GM12878 (cell line): ENCODE measurements around the gene HOXB3. TPM values are rescaled to one million over a fixed set of nuclear protein-coding genes. Genes with fewer than 3 reads are reported as not detected.

Experiments used
- ATAC-seq: fragments of 200-7000 bp; cut with Tn5 transposase; 3 replicates; pipeline ENCODE4 v1.9.1; 2020; ENCODE audit warnings: mild to moderate bottlenecking, moderate library complexity
- BruUV-seq: library from RNA; stranded (reverse); fragments of 400-500 nt; replicated peaks from 2 replicates; lab custom pipeline; 2021; lab: Mats Ljungman, UMichigan
- CTCF ChIA-PET: fragments of 300-600 bp; sonication (Branson Sonifier 250); formaldehyde crosslinking; extraction: SDS; loops from one replicate; lab custom pipeline; 2021; ENCODE audit warnings: inconsistent platforms; lab: Yijun Ruan, JAX
- POLR2A ChIA-PET: fragments of 350-600 bp; formaldehyde crosslinking; extraction: SDS; loops from one replicate; lab custom pipeline; 2021; ENCODE audit warnings: inconsistent platforms; lab: Charles Lee
- RAD21 ChIA-PET: fragments of 300-600 bp; sonication (Branson Sonifier 250); formaldehyde crosslinking; loops from one replicate; lab custom pipeline; 2023; ENCODE audit warnings: antibody characterized with exemption; ENCODE audit not compliant: unreplicated experiment; lab: Charles Lee
- SMC1A ChIA-PET: fragments of 300-600 bp; sonication (Branson Sonifier 250); formaldehyde crosslinking; loops from one replicate; lab custom pipeline; 2023; ENCODE audit not compliant: unreplicated experiment, uncharacterized antibody; lab: Charles Lee
- DNase-seq: peaks from one replicate; pipeline ENCODE4 v3.0.0-alpha.2; 2011; ENCODE audit warnings: low read depth, low spot score
- FAIRE-seq: peaks from 3 replicates; lab custom pipeline; 2011; peaks lifted over from hg19 to GRCh38; lab: Jason Lieb, UNC
- H2AFZ ChIP-seq: 2 replicates; pipeline ENCODE4 v1.6.0; 2011; ENCODE audit warnings: low read depth, low read length, control low read depth; ENCODE audit not compliant: control insufficient read depth
- H3K27ac ChIP-seq: 2 replicates; pipeline ENCODE4 v1.5.1; 2011; ENCODE audit warnings: control low read depth; ENCODE audit not compliant: control insufficient read depth, insufficient read depth
- H3K27me3 ChIP-seq, 2 experiments: replicated peaks in 1 of 2; 2 replicates each; pipeline versions ENCODE4 v1.6.0 to v1.6.1; 2011; ENCODE audit warnings: low read length in 1 of 2; ENCODE audit not compliant: control insufficient read depth in 2 of 2, insufficient read depth in 2 of 2
- H3K36me3 ChIP-seq, 2 experiments: 2 replicates each; pipeline ENCODE4 v1.5.1; 2011; ENCODE audit warnings: low read length in 1 of 2; ENCODE audit not compliant: control insufficient read depth in 2 of 2, insufficient read depth in 2 of 2
- H3K4me1 ChIP-seq: 2 replicates; pipeline ENCODE4 v1.6.1; 2011; ENCODE audit warnings: mild to moderate bottlenecking, low read length, moderate library complexity, mixed read lengths; ENCODE audit not compliant: control insufficient read depth, insufficient read depth
- H3K4me2 ChIP-seq: 2 replicates; pipeline ENCODE4 v1.6.0; 2011; ENCODE audit warnings: control low read depth; ENCODE audit not compliant: control insufficient read depth, insufficient read depth
- H3K4me3 ChIP-seq: fragments of 200-600 bp; sonication (generic); 2 replicates; pipeline ENCODE4 v1.5.1; 2016
- H3K79me2 ChIP-seq: 2 replicates; pipeline ENCODE4 v1.6.0; 2011; ENCODE audit warnings: low read length; ENCODE audit not compliant: control insufficient read depth, insufficient read depth
- H3K9ac ChIP-seq: 2 replicates; pipeline ENCODE4 v1.8.0; 2011; ENCODE audit warnings: low read length, control low read depth, mixed read lengths; ENCODE audit not compliant: control insufficient read depth, insufficient read depth
- H3K9me3 ChIP-seq: replicated peaks from 3 replicates; pipeline ENCODE4 v1.5.1; 2011; ENCODE audit warnings: mild to moderate bottlenecking, low read length; ENCODE audit not compliant: control insufficient read depth, insufficient read depth
- H4K20me1 ChIP-seq: 2 replicates; pipeline ENCODE4 v1.6.0; 2011; ENCODE audit not compliant: control insufficient read depth, insufficient read depth
- EED ChIP-seq: sonication (generic); IDR thresholded peaks from 2 replicates; pipeline ENCODE4 v1.6.1; 2016; ENCODE audit warnings: antibody characterized with exemption, low read depth
- EGR1 ChIP-seq, 2 experiments: IDR thresholded peaks; 1 replicate in 1 of 2; 2 replicates in 1 of 2; pipeline ENCODE4 v1.6.1; 2011 to 2012; ENCODE audit warnings: low read depth in 2 of 2, low read length in 2 of 2, borderline replicate concordance in 1 of 2, mild to moderate bottlenecking in 1 of 2, moderate library complexity in 1 of 2
- ETV6 ChIP-seq, 2 experiments: fragments of 450-650 bp in 1 of 2; IDR thresholded peaks in 1 of 2; conservative IDR thresholded peaks in 1 of 2; 2 replicates each; pipeline ENCODE4 v1.6.1; 2014; ENCODE audit warnings: antibody characterized with exemption in 1 of 2, borderline replicate concordance in 1 of 2, low read depth in 1 of 2, mild to moderate bottlenecking in 1 of 2, moderate library complexity in 1 of 2
- FOS ChIP-seq: IDR thresholded peaks from 3 replicates; pipeline ENCODE4 v1.6.1; 2011; ENCODE audit warnings: borderline replicate concordance; ENCODE audit not compliant: insufficient read length; ENCODE audit errors: extremely low read depth
- HDGF ChIP-seq: fragments of 450-650 bp; IDR thresholded peaks from 2 replicates; pipeline ENCODE4 v1.6.1; 2016; ENCODE audit warnings: antibody characterized with exemption
- LARP7 ChIP-seq: fragments of 450-650 bp; IDR thresholded peaks from 2 replicates; pipeline ENCODE4 v1.6.1; 2017; ENCODE audit warnings: mild to moderate bottlenecking
- NFIC ChIP-seq: IDR thresholded peaks from 2 replicates; pipeline ENCODE4 v1.6.1; 2012; ENCODE audit warnings: low read depth, mild to moderate bottlenecking, inconsistent platforms, low read length, moderate library complexity
- PKNOX1 ChIP-seq: fragments of 450-650 bp; IDR thresholded peaks from 2 replicates; pipeline ENCODE4 v1.6.1; 2016; ENCODE audit warnings: mild to moderate bottlenecking
- POLR2AphosphoS5 ChIP-seq: IDR thresholded peaks from 2 replicates; pipeline ENCODE4 v1.6.1; 2011; ENCODE audit warnings: mild to moderate bottlenecking, low read length, inconsistent platforms
- REST ChIP-seq: IDR thresholded peaks from 2 replicates; pipeline ENCODE4 v1.6.1; 2012; ENCODE audit warnings: mild to moderate bottlenecking, low read depth, low read length
- SPI1 ChIP-seq: IDR thresholded peaks from 2 replicates; pipeline ENCODE4 v1.6.1; 2011; ENCODE audit warnings: low read depth, mild to moderate bottlenecking, low read length, moderate library complexity, borderline replicate concordance; ENCODE audit not compliant: insufficient read depth
- SREBF1 ChIP-seq: IDR thresholded peaks from 2 replicates; pipeline ENCODE4 v1.6.1; 2012; ENCODE audit warnings: mild to moderate bottlenecking, low read length
- USF2 ChIP-seq: IDR thresholded peaks from 2 replicates; pipeline ENCODE4 v1.6.1; 2011; ENCODE audit warnings: low read depth, low read length, improper control_type of control experiment, borderline replicate concordance
- WGBS: methylation state at CpG from one replicate; pipeline ENCODE4 v1.1.6; 2016; ENCODE audit warnings: low lambda C conversion rate; ENCODE audit not compliant: insufficient replicate concordance, insufficient coverage; ENCODE audit errors: missing lambda C conversion rate; 5-methylcytosine and 5-hydroxymethylcytosine counted together
- in situ Hi-C: fragments of 300-500 bp; cut with MboI; formaldehyde crosslinking; loops from 9 replicates; pipeline ENCODE4 v1.14.3; 2018; ENCODE audit warnings: mixed read lengths
- intact Hi-C: fragments of 100-400 bp; cut with micrococcal nuclease; formaldehyde crosslinking; loops from one replicate; pipeline ENCODE4 v1.14.2; 2022; ENCODE audit not compliant: unreplicated experiment
- polyA plus RNA-seq, 11 experiments: library from polyadenylated mRNA; depleted of rRNA in 4 of 11; unstranded in 6 of 11; stranded (reverse) in 5 of 11; fragments of >200 nt; fragmentation: Nextera tagmentation in 4 of 11; fragmentation: Illumina TruSeq in 1 of 11; extraction: Ambion mirVana in 4 of 11; extraction: Trizol in 1 of 11; gene quantifications; 1 replicate in 1 of 11; 2 replicates in 10 of 11; pipeline versions ENCODE4 v1.2.1 to v1.2.3, GENCODE V29; 2011 to 2016; ENCODE audit warnings: inconsistent platforms in 2 of 11, missing spikeins in 2 of 11, low read depth in 1 of 11
- total RNA-seq, 4 experiments: library from RNA; depleted of rRNA in 3 of 4; stranded (reverse); fragments of >200 nt in 3 of 4; fragmentation: Illumina TruSeq in 1 of 4; extraction: Trizol in 1 of 4; gene quantifications; 2 replicates each; pipeline versions ENCODE4 v1.2.1 to v1.2.3, GENCODE V29; 2013 to 2021

The HOXB3 gene
- total and polyA plus RNA-seq, 10 of the 15 experiments (the other 5 are each of a cell fraction or from before 2014, with no cell fraction given): 0.19 to 7.7 (median 2.9) TPM

GRCh38 chr17:48532261-48532660 is 57.8 kb downstream of the HOXB3 start:
- DNase-seq: no peak
- no peak overlapping the region for H3K4me3 ChIP-seq
- in situ Hi-C loops: no loop called here
- no peaks in the 10 kb centered on the region for H3K27me3 ChIP-seq
- no peak overlapping the region for H3K4me2 ChIP-seq
- no peaks in the 10 kb centered on the region for H3K79me2 ChIP-seq
- FAIRE-seq: no peak
- ChIA-PET RAD21 (no interaction called here), SMC1A (interaction anchor here (1.2 to 1.4 kb wide), 2 partner anchors 9 to 25 kb away, joined by 4 to 5 read pairs; no protein-coding TSS in a partner anchor), POLR2A (no interaction called here), CTCF (interaction anchor here (1.0 to 1.3 kb wide), 2 partner anchors 10 to 39 kb away, joined by 3 to 6 read pairs; no protein-coding TSS in a partner anchor)
- no peaks in the 10 kb centered on the region for H3K4me1 ChIP-seq
- no peaks in the 10 kb centered on the region for H4K20me1 ChIP-seq
- H3K9ac ChIP-seq: no peak overlapping the region
- H3K27ac ChIP-seq: no peak overlapping the region
- H3K36me3 ChIP-seq: no peaks in the 10 kb centered on the region
- H2AFZ ChIP-seq: no peak overlapping the region
- 31% methylated on average over 8 of the region's 8 CpGs for WGBS
- no peak for ATAC-seq
- no TSS peak for BruUV-seq
- H3K9me3 ChIP-seq: no peaks in the 10 kb centered on the region
- no peak for TF ChIP-seq ETV6 (conservative IDR thresholded peaks at IDR 0.05 in 1 of 2, IDR thresholded peaks at IDR 0.05 in 1 of 2; ENCODE audit: borderline replicate concordance in 1 of 2, low read depth in 1 of 2)
- no peak for TF ChIP-seq PKNOX1
- TF ChIP-seq SPI1: no peak
- no peak for TF ChIP-seq LARP7
- TF ChIP-seq REST: no peak
- no peak for TF ChIP-seq POLR2AphosphoS5
- TF ChIP-seq NFIC: no peak
- TF ChIP-seq FOS: no peak
- no peak for TF ChIP-seq USF2
- TF ChIP-seq HDGF: no peak
- TF ChIP-seq EED: no peak
- no peak for TF ChIP-seq SREBF1
- no peak for TF ChIP-seq EGR1 (IDR thresholded peaks at IDR 0.05; ENCODE audit: borderline replicate concordance in 1 of 2, low read depth in 2 of 2, low read length in 2 of 2)
- intact Hi-C loops: no loop called here
